ENCODE measurements around the gene MTLN.
"Not testable (repeated sequence)": the region's sequence is repeated elsewhere in the genome, so short reads cannot be mapped to it uniquely, and the experiment has no call there.

The MTLN gene

DNA sequence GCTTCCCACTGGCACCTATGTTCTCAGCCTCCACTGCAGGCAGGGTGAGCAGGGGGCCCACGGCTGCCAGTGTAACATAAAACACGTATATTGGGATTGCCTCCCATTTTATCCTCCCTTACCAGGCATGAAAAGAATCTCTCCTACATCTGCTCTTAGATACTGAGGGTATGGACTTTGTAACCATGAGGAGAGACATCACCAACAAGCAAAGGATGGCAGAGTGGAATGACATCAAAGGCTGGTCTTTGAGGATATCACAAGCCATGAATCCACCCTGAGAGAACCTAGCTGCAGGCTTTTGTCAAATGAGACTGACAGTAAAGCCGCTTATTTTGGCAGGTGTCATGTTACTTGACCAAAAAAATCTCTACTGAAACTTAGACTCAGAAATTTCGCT, 14.9 kb downstream of the MTLN start:
- DNase-seq: no peak

DNA sequence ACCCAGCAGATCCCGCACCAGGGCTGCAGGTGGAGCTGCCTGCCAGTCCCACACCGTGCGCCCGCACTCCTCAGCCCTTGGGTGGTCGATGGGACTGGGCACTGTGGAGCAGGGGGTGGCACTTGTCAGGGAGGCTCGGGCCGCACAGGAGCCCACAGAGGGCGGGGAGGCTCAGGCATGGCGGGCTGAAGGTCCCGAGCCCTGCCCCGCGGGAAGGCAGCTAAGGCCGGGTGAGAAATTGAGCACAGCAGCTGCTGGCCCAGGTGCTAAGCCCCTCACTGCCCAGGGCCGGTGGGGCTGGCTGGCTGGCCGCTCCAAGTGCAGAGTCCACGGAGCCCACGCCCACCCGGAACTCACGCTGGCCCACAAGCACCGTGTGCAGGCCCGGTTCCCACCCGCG, 22.2 kb downstream of the MTLN start:
- not testable (repeated sequence) for DNase-seq

DNA sequence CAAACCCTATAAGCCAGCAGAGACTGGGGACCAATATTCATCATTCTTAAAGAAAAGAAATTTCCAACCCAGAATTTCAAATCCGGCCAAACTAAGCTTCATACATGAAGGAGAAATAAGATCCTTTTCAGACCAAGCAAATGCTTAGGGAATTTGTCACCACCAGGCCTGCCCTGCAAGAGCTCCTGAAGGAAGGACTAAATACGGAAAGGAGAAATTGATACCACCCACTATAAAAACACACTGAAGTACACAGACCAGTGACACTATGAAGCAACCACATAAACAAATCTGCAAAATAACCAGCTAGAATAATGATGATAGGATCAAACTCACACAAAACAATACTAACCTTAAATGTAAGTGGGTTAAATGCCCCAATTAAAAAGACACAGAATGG, 29.9 kb downstream of the MTLN start:
- no peak for DNase-seq

DNA sequence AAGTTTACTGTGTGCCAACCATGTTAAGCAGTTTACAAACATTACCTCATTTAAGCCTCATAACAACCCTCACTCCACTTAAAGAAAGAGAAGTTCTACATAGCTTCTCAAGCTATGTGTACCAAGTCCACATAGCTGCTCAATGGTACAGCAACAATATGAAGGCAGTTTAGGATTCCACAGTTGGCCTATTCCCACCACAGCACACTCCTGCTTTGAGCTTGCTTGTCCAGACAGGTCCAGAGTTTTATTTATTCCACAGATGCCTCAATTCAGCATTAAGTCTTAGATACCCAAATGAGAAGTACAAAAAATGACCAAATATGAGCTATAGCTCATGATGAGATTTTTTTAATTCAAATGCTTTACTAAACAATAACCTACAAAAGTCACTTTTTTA, 32.3 kb downstream of the MTLN start:
- DNase-seq: no peak

DNA sequence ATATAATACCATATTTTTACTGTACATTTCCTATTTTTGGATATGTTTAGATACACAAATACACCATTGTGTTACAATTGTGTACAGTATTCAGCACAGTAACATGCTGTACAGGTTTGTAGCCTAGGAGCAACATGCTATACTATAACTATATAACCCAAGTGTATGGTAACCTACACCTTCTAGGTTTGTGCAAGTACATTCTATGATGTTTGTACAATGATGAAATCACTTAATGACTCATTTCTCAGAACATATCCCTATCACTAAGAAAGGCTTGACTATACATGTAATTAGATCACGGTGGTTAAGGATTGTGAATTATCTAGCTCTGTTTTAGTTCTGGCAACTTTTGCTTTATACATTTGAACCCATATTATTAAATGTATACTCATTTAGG, 38.8 kb downstream of the MTLN start:
- DNase-seq: no peak

DNA sequence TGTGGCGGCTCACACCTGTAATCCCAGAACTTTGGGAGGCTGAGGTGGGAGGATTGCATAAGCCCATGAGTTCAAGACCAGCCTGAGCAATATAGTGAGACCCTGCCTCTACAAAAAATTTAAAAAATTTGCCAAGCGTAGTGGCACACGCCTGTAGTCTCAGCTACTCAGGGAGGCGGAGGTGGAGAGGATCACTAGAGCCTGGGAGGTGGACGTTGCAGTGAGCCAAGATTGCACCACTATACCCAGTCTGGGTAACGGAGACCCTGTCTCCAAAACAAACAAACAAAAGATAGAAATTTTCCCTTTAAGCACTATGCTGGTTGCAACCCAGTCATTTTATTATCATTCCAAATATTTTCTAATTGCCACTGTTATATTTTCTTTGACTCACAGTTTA, 39.8 kb downstream of the MTLN start:
- no peak for DNase-seq

DNA sequence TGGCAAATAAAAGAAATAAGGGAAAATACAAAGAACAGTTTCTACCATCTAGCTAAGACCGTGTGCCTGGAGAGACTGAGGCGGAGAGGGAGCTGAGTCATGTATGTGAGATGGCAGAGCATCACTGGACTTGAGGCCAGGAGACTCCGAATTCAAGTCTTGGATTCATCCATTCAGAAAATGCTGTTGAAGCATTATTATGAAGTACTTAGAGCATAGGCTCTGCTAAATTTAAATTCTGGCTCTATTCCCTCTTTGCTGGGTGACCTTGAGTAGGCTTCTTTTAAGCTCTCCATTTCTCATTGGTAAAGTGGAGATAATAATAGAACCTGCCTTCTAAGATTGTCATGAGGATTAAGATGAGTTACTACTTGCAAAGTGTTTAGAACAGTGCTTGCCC, 42.2 kb downstream of the MTLN start:
- no peak for DNase-seq

DNA sequence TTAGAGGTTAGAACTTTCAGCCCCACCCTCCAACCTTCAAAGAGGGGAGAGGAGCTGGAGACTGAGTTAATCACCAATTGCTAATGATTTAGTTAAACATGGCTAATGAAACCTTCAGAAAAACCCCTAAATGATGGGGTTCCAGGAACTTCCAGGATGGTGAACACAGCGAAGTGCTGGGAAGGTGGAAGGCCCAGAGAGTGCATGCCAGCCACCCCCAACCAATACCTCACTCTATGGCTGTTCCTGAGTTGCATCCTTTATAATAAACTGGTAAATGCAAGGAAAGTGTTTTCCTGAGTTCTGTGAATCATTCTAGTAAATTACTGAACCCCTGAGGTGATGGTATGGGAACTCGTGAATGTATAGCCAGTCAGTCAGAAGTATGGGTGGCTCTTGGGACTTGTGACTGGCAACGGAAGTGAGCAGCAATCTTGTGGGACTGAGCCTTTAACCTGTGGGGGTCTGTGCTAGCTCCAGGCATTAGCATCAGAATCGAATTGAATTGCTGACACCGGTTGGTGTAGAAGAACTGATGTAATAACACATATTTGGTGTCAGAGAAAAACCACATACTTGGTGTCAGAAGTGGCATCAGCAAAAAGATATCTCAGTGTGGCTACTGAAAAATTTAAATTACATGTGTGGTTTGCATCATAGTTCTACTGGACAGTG, 44.9 kb downstream of the MTLN start:
- no peak for DNase-seq

DNA sequence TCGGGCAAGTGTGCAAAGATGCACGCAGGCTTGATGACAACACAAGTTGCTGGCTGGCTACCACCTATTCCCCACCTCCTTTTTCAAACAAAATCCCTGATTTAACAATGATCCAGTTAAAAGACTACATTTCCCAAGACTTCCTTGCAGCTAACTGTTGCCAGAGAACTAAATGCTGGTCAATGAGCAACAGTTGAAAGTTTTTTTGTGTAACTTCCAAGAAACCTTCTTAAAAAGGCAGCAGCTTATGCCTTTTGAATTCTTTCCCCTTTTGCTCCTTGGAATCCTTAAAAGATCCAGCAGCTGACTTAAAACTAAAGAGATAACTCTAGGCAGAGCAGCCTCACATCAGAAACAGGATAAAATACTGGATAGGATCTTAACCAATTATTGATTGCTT, 46.1 kb downstream of the MTLN start:
- DNase-seq: no peak

All from NK-92 treated with Interleukin-12 subunit alpha and Interleukin-12 subunit beta, amount 100 ng/mL, for 24 hours (cell line).